ENCODE data around the gene RPS19. TPM values are rescaled to one million over a fixed set of nuclear protein-coding genes. Genes with fewer than 3 reads are reported as not detected.
A peak's percentile ranks its signal among the peaks of the same experiment; 100 is the strongest.

Gene RPS19
- total RNA-seq, 1 experiment from 2014 or later, result 3,152 TPM

DNA sequence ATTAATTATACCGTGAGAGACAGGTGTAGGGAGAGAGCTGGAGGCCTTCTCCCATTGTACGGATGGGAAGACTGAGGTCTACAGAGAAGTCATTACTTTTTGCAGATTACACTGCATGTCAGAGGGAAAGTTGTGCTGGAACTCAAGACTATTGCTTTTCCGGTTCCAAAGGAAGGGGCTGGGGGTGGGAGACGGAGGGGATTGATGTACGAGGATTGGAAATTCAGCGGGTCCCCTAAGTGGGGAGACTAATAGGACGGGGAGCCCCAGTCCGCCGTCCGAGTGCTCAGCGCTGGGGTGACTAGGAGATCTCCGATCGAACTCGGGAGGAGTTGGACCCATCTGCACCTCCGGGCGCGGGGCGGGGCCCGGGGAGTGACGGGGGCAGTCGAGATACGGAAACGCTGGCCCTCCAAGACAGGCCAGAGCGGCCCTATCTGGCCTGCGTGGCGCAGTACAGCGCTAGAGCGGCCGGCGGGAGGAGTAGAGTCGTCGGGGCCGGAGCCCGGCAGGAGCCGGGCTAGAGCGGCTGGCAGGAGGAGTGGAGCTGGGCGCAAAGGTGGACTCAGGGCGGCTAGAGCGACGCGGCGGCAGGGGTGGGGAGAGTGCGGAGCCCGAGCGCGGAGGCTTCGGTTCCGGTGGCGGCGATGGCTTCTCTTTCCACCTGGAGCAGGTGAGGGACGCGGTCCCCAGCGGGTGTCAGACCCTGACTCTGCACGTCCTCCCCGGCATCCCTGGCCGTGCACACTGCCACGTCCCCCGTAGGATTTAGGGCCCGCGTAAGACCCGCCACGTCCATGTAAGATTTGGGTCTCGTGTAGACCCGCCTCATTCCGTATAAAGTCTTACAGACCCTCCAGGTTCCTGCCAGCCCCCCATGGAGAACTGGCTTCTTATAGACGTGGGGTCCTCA, 24.0 kb downstream of the RPS19 start (continued):
- TF ChIP-seq, protein P1, sequence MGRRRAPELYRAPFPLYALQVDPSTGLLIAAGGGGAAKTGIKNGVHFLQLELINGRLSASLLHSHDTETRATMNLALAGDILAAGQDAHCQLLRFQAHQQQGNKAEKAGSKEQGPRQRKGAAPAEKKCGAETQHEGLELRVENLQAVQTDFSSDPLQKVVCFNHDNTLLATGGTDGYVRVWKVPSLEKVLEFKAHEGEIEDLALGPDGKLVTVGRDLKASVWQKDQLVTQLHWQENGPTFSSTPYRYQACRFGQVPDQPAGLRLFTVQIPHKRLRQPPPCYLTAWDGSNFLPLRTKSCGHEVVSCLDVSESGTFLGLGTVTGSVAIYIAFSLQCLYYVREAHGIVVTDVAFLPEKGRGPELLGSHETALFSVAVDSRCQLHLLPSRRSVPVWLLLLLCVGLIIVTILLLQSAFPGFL (CRISPR knock-in tag; IDR thresholded peaks at IDR 0.05; ENCODE audit: borderline replicate concordance), result no peak
- TF ChIP-seq, protein P2, sequence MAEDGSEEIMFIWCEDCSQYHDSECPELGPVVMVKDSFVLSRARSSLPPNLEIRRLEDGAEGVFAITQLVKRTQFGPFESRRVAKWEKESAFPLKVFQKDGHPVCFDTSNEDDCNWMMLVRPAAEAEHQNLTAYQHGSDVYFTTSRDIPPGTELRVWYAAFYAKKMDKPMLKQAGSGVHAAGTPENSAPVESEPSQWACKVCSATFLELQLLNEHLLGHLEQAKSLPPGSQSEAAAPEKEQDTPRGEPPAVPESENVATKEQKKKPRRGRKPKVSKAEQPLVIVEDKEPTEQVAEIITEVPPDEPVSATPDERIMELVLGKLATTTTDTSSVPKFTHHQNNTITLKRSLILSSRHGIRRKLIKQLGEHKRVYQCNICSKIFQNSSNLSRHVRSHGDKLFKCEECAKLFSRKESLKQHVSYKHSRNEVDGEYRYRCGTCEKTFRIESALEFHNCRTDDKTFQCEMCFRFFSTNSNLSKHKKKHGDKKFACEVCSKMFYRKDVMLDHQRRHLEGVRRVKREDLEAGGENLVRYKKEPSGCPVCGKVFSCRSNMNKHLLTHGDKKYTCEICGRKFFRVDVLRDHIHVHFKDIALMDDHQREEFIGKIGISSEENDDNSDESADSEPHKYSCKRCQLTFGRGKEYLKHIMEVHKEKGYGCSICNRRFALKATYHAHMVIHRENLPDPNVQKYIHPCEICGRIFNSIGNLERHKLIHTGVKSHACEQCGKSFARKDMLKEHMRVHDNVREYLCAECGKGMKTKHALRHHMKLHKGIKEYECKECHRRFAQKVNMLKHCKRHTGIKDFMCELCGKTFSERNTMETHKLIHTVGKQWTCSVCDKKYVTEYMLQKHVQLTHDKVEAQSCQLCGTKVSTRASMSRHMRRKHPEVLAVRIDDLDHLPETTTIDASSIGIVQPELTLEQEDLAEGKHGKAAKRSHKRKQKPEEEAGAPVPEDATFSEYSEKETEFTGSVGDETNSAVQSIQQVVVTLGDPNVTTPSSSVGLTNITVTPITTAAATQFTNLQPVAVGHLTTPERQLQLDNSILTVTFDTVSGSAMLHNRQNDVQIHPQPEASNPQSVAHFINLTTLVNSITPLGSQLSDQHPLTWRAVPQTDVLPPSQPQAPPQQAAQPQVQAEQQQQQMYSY (CRISPR knock-in tag; IDR thresholded peaks at IDR 0.05), result no peak
- TF ChIP-seq SP1 (CRISPR knock-in tag; conservative IDR thresholded peaks at IDR 0.05), result peak; percentile 95
- TF ChIP-seq, protein P3, sequence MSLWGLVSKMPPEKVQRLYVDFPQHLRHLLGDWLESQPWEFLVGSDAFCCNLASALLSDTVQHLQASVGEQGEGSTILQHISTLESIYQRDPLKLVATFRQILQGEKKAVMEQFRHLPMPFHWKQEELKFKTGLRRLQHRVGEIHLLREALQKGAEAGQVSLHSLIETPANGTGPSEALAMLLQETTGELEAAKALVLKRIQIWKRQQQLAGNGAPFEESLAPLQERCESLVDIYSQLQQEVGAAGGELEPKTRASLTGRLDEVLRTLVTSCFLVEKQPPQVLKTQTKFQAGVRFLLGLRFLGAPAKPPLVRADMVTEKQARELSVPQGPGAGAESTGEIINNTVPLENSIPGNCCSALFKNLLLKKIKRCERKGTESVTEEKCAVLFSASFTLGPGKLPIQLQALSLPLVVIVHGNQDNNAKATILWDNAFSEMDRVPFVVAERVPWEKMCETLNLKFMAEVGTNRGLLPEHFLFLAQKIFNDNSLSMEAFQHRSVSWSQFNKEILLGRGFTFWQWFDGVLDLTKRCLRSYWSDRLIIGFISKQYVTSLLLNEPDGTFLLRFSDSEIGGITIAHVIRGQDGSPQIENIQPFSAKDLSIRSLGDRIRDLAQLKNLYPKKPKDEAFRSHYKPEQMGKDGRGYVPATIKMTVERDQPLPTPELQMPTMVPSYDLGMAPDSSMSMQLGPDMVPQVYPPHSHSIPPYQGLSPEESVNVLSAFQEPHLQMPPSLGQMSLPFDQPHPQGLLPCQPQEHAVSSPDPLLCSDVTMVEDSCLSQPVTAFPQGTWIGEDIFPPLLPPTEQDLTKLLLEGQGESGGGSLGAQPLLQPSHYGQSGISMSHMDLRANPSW (CRISPR knock-in tag; conservative IDR thresholded peaks at IDR 0.05; ENCODE audit: low read depth), result no peak
- TF ChIP-seq ZNF396 (CRISPR knock-in tag; IDR thresholded peaks at IDR 0.05; ENCODE audit: borderline replicate concordance), result no peak
- TF ChIP-seq, protein P4, sequence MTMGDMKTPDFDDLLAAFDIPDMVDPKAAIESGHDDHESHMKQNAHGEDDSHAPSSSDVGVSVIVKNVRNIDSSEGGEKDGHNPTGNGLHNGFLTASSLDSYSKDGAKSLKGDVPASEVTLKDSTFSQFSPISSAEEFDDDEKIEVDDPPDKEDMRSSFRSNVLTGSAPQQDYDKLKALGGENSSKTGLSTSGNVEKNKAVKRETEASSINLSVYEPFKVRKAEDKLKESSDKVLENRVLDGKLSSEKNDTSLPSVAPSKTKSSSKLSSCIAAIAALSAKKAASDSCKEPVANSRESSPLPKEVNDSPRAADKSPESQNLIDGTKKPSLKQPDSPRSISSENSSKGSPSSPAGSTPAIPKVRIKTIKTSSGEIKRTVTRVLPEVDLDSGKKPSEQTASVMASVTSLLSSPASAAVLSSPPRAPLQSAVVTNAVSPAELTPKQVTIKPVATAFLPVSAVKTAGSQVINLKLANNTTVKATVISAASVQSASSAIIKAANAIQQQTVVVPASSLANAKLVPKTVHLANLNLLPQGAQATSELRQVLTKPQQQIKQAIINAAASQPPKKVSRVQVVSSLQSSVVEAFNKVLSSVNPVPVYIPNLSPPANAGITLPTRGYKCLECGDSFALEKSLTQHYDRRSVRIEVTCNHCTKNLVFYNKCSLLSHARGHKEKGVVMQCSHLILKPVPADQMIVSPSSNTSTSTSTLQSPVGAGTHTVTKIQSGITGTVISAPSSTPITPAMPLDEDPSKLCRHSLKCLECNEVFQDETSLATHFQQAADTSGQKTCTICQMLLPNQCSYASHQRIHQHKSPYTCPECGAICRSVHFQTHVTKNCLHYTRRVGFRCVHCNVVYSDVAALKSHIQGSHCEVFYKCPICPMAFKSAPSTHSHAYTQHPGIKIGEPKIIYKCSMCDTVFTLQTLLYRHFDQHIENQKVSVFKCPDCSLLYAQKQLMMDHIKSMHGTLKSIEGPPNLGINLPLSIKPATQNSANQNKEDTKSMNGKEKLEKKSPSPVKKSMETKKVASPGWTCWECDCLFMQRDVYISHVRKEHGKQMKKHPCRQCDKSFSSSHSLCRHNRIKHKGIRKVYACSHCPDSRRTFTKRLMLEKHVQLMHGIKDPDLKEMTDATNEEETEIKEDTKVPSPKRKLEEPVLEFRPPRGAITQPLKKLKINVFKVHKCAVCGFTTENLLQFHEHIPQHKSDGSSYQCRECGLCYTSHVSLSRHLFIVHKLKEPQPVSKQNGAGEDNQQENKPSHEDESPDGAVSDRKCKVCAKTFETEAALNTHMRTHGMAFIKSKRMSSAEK (CRISPR knock-in tag; IDR thresholded peaks at IDR 0.05; ENCODE audit: borderline replicate concordance), result no peak
- no peak for TF ChIP-seq MXD4 (CRISPR knock-in tag; IDR thresholded peaks at IDR 0.05; ENCODE audit: borderline replicate concordance)
- no peak for TF ChIP-seq TCF7 (CRISPR knock-in tag; IDR thresholded peaks at IDR 0.05; ENCODE audit: low read depth)
- TF ChIP-seq RORB (CRISPR knock-in tag; IDR thresholded peaks at IDR 0.05), result no peak
- TF ChIP-seq, protein P5, sequence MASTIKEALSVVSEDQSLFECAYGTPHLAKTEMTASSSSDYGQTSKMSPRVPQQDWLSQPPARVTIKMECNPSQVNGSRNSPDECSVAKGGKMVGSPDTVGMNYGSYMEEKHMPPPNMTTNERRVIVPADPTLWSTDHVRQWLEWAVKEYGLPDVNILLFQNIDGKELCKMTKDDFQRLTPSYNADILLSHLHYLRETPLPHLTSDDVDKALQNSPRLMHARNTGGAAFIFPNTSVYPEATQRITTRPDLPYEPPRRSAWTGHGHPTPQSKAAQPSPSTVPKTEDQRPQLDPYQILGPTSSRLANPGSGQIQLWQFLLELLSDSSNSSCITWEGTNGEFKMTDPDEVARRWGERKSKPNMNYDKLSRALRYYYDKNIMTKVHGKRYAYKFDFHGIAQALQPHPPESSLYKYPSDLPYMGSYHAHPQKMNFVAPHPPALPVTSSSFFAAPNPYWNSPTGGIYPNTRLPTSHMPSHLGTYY (CRISPR knock-in tag; IDR thresholded peaks at IDR 0.05), result no peak
- peak; percentile 87 for TF ChIP-seq ZNF232 (CRISPR knock-in tag; IDR thresholded peaks at IDR 0.05)
- TF ChIP-seq ZNF138 (CRISPR knock-in tag; conservative IDR thresholded peaks at IDR 0.05), result no peak
